PC-9 (cell line): ENCODE measurements around the gene CFAP46. TPM values are rescaled to one million over a fixed set of nuclear protein-coding genes. Genes with fewer than 3 reads are reported as not detected.

Source experiments
- BruUV-seq: library from RNA; stranded (reverse); fragments of 400-500 nt; replicated peaks from 2 replicates; lab custom pipeline; 2021; lab: Mats Ljungman, UMichigan
- CTCF ChIA-PET: fragments of 300-600 bp; sonication (Branson Sonifier 250); formaldehyde crosslinking; loops from one replicate; lab custom pipeline; 2022; ENCODE audit warnings: antibody characterized with exemption; lab: Charles Lee
- POLR2A ChIA-PET: fragments of 300-600 bp; sonication (Branson Sonifier 250); formaldehyde crosslinking; loops from one replicate; lab custom pipeline; 2022; ENCODE audit warnings: antibody characterized with exemption; ENCODE audit not compliant: unreplicated experiment; lab: Charles Lee
- DNase-seq, 2 experiments: peaks; one replicate each; pipeline versions ENCODE4 v3.0.0 to v3.0.0-alpha.2; 2015 to 2022; ENCODE audit warnings: mixed read lengths in 1 of 2
- H2AFZ ChIP-seq: fragments of 200-600 bp; sonication (generic); 2 replicates; pipeline ENCODE4 v1.8.1; 2017; ENCODE audit warnings: antibody characterized with exemption
- H3F3A ChIP-seq: fragments of 200-600 bp; sonication (generic); 2 replicates; pipeline ENCODE4 v1.8.1; 2017; ENCODE audit warnings: antibody characterized with exemption, mild to moderate bottlenecking, low read depth; ENCODE audit not compliant: insufficient read depth
- H3K27ac ChIP-seq: fragments of 200-600 bp; sonication (generic); 2 replicates; pipeline ENCODE4 v1.6.1; 2016; ENCODE audit warnings: mixed run types
- H3K27me3 ChIP-seq: fragments of 200-600 bp; sonication (generic); 2 replicates; pipeline ENCODE4 v1.6.1; 2016; ENCODE audit warnings: low read depth, mixed run types; ENCODE audit not compliant: insufficient read depth
- H3K36me3 ChIP-seq: fragments of 200-600 bp; sonication (generic); 2 replicates; pipeline ENCODE4 v1.6.1; 2016; ENCODE audit warnings: low read depth, mixed run types
- H3K4me1 ChIP-seq: fragments of 200-600 bp; sonication (generic); replicated peaks from 2 replicates; pipeline ENCODE4 v1.6.1; 2016; ENCODE audit warnings: mixed run types; ENCODE audit not compliant: insufficient read depth
- H3K4me2 ChIP-seq: fragments of 200-600 bp; sonication (generic); 2 replicates; pipeline ENCODE4 v1.6.1; 2017; ENCODE audit warnings: mixed run types
- H3K4me3 ChIP-seq: fragments of 200-600 bp; sonication (generic); 2 replicates; pipeline ENCODE4 v1.6.1; 2016; ENCODE audit warnings: mixed run types
- H3K79me2 ChIP-seq: fragments of 200-600 bp; sonication (generic); 2 replicates; pipeline ENCODE4 v1.6.1; 2017; ENCODE audit warnings: low read depth, mixed run types
- H3K9me2 ChIP-seq: fragments of 200-600 bp; sonication (generic); 2 replicates; pipeline ENCODE4 v1.8.1; 2017; ENCODE audit warnings: mild to moderate bottlenecking; ENCODE audit not compliant: insufficient read depth
- H3K9me3 ChIP-seq: fragments of 200-600 bp; sonication (generic); 2 replicates; pipeline ENCODE4 v1.8.1; 2016; ENCODE audit warnings: low read depth; ENCODE audit not compliant: insufficient read depth
- H4K20me1 ChIP-seq: fragments of 200-600 bp; sonication (generic); 2 replicates; pipeline ENCODE4 v1.8.1; 2017; ENCODE audit not compliant: insufficient read depth
- EZH2 ChIP-seq: fragments of 200-600 bp; sonication (generic); IDR thresholded peaks from 2 replicates; pipeline ENCODE4 v1.8.0; 2017; ENCODE audit warnings: antibody characterized with exemption, low read depth
- intact Hi-C: fragments of 100-400 bp; cut with micrococcal nuclease; formaldehyde crosslinking; loops from one replicate; pipeline ENCODE4 v1.10.0; 2022; ENCODE audit not compliant: unreplicated experiment
- total RNA-seq: library from RNA; stranded (reverse); gene quantifications from 2 replicates; pipeline ENCODE4 v1.2.3, GENCODE V29; 2021
- TF ChIP-seq, protein P1 (sequence below): fragments of 200-600 bp; sonication (generic); conservative IDR thresholded peaks from 2 replicates; pipeline ENCODE4 v1.6.1; 2017; ENCODE audit warnings: mixed run types, antibody characterized with exemption, mild to moderate bottlenecking, moderate library complexity

CFAP46 gene
- total RNA-seq, 1 experiment from 2014 or later = not detected

DNA sequence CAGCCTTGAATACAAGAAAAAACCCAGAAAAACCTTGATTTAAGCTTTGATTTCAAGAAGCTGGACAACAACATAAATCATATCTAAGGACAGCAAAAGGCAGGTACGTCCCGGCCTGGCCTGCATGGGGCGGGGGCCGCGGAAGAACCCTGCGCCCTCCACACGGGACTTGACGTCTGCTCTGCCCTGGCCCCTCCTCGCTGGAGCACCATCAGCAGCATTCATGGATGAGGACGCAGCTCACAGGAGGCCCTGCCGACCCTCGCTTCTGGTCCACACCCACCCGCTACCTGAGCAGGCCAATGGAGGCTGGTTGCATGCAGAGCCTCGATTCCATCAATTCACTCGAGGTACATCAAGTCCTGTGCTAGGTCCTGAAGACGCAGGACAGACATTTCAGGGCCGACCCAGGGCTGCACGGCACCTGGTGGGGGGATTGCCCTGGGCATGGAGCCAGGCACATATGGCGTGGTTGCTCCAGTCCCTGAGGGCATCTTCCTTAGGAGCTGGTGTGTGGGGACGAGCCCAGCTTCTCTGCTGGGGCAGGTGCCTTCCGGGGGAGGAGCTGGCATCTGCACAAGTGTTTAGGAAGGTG lies 93.3 kb downstream of the CFAP46 start:
- CTCF ChIA-PET = no interaction called here
- Histone ChIP-seq H3K4me2 (no peak overlapping the region), H3F3A (no peaks in the 10 kb centered on the region), H3K27me3 (peaks cover 83% of the 10 kb centered on the region), H3K79me2 (no peaks in the 10 kb centered on the region), H4K20me1 (no peaks in the 10 kb centered on the region), H3K36me3 (no peaks in the 10 kb centered on the region), H2AFZ (no peak overlapping the region), H3K4me3 (no peak overlapping the region), H3K9me2 (no peaks in the 10 kb centered on the region), H3K9me3 (no peaks in the 10 kb centered on the region), H3K27ac (no peak overlapping the region), H3K4me1 (no peaks in the 10 kb centered on the region)
- POLR2A ChIA-PET = no interaction called here
- TF ChIP-seq, protein P1, sequence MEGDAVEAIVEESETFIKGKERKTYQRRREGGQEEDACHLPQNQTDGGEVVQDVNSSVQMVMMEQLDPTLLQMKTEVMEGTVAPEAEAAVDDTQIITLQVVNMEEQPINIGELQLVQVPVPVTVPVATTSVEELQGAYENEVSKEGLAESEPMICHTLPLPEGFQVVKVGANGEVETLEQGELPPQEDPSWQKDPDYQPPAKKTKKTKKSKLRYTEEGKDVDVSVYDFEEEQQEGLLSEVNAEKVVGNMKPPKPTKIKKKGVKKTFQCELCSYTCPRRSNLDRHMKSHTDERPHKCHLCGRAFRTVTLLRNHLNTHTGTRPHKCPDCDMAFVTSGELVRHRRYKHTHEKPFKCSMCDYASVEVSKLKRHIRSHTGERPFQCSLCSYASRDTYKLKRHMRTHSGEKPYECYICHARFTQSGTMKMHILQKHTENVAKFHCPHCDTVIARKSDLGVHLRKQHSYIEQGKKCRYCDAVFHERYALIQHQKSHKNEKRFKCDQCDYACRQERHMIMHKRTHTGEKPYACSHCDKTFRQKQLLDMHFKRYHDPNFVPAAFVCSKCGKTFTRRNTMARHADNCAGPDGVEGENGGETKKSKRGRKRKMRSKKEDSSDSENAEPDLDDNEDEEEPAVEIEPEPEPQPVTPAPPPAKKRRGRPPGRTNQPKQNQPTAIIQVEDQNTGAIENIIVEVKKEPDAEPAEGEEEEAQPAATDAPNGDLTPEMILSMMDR = no peak
- TF ChIP-seq EZH2 = no peak
- no peak for DNase-seq
- BruUV-seq = no TSS peak
- intact Hi-C loops = no loop called here

- Histone ChIP-seq H3K9me3 (no peaks in the 10 kb centered on the region), H4K20me1 (no peaks in the 10 kb centered on the region), H3K9me2 (no peaks in the 10 kb centered on the region), H3K27me3 (peaks cover 78% of the 10 kb centered on the region), H3K27ac (no peak overlapping the region), H3F3A (no peaks in the 10 kb centered on the region), H3K4me1 (no peaks in the 10 kb centered on the region), H3K4me2 (no peak overlapping the region), H2AFZ (no peak overlapping the region), H3K4me3 (no peak overlapping the region), H3K36me3 (no peaks in the 10 kb centered on the region), H3K79me2 (no peaks in the 10 kb centered on the region)
- no TSS peak for BruUV-seq
- ChIA-PET POLR2A (no interaction called here), CTCF (no interaction called here)
- no peak for DNase-seq
- no peak for TF ChIP-seq EZH2
- TF ChIP-seq, protein P1 = no peak
- intact Hi-C loops = no loop called here
These were observed 94.1 kb downstream of the CFAP46 start for GRCh38 chr10:132848291-132848701.

- ChIA-PET CTCF (no interaction called here), POLR2A (no interaction called here)
These were observed 94.5 kb downstream of the CFAP46 start for GRCh38 chr10:132847856-132848255.

More at GRCh38 chr10:132847856-132848255, 94.5 kb downstream of the CFAP46 start:
- H3K4me1 ChIP-seq = no peaks in the 10 kb centered on the region
- H3K9me3 ChIP-seq = no peaks in the 10 kb centered on the region
- intact Hi-C loops = no loop called here
- no peaks in the 10 kb centered on the region for H4K20me1 ChIP-seq
- no TSS peak for BruUV-seq
- no peak overlapping the region for H3K4me2 ChIP-seq
- H2AFZ ChIP-seq = no peak overlapping the region
- no peaks in the 10 kb centered on the region for H3K9me2 ChIP-seq
- no peaks in the 10 kb centered on the region for H3F3A ChIP-seq
- DNase-seq = no peak
- no peak overlapping the region for H3K27ac ChIP-seq
- no peak overlapping the region for H3K4me3 ChIP-seq
- H3K79me2 ChIP-seq = no peaks in the 10 kb centered on the region
- peaks cover 74% of the 10 kb centered on the region for H3K27me3 ChIP-seq
- no peaks in the 10 kb centered on the region for H3K36me3 ChIP-seq
- TF ChIP-seq, protein P1 = no peak
- no peak for TF ChIP-seq EZH2
